NCI-H69 (cell line): ENCODE data around the gene ECM2.

Source experiments
- DNase-seq: peaks from one replicate; lab custom pipeline; 2025; lab: John Stamatoyannopoulos, UW

The ECM2 gene

GRCh38 chr9:92500725-92501124, 35.1 kb downstream of the ECM2 start:
- DNase-seq, result no peak

DNA sequence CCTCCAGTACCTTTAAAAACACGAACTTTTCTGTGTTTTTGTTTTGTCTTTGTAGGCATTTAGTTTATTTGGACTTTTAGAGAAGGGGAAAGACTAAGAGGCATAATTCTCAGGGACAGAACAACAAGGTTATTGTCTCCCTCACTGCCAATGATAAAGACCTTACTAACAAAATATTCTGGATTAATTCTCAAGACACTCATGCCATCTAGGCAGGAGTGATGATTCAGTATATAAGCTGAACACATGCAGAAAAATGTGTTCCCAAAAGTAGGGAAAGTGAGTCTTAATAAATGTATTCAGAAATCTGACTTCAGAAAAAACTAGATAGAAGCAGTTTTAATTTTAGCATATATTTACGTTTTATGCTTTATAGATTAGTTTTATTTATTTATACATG, 36.1 kb downstream of the ECM2 start:
- DNase-seq, result no peak

- no peak for DNase-seq
Measured at GRCh38 chr9:92496396-92497176, 39.2 kb downstream of the ECM2 start.

DNA sequence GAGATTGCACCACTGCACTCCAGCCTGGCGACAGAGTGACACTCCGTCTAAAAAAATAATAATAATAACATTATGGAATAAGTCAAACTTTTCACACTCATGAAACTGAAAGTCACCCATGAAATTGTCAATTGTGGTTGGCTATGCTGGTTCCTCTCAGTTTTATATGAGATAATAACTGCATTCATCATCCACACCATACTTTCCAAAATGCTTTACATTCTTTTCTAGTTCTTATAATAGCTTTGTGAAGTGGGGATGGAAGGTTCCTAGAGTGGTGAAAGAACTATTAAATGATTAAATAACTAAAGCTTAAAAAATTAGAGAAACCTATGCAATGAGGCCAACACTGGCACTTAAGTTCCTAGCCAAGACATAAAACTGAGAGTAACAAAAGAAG, 40.9 kb downstream of the ECM2 start:
- no peak for DNase-seq

GRCh38 chr9:92493749-92494387, 41.9 kb downstream of the ECM2 start:
- DNase-seq, result no peak

DNA sequence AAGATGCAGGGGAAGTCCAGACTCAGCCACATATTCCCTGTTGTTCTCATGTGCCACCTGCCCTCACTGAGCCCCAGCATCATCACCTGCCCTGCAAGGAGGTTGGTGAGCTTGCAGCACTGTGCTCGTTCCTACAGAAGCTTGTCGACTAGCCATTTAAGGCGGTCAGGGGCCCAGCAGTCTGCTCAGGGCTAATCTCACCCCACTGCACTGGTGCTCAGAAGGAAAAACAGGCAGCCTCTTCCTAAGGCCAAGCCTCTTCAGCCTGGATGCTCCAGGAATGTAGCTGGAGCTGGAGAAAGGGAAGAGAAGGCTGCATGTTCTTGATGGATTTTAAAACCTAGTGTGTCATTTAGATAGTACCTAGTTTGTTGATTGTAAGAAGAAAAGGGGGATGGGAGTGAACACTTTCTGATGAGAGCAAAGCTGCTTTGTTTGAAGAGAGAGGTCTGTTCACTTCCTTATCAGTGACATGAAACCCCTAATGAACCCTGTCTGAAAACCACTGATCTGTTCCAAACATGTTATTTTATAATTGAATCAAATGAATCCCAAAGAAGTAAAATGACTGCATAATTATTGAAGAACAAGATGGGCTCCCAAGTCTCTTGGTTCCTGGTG, 42.9 kb downstream of the ECM2 start:
- peak; percentile 45 for DNase-seq

DNA sequence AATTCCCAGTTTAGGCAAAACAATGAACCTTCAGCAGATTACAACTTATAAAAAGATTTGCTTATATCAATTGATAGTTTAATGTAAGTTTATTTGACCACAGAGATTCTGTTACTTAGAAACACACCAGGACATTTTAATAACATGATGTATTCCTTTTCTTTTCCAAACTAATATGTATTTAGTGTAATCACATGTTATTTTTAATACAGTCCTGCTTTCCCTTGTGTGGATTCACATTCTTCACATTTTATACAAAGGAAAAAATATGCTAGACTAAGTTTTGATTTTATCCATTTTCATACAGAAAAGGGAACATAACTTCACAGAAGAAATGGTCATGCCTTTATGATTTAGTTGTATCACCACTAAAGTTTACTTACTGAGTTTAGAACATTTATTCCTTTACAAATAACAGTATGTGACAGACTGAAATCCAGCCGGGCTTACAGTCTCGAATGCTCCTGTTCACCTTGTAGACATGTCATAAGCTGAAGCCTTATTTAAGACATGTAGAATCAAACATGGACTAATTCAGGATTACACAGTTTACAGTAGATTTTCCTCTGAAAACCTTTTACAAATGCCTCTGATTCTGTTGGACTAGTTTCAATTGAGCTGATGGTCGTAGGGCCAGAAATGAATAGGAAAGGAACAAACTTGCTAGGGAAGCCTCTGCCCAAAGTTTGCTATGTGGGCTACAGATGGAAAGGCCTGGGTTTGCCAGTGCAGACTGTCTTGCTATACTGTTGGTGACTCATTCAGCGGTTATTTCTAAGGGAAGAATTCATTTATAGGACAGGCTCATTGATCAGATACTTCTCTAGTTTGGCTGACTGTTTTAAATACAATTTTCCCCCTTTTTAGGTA, 46.9 kb downstream of the ECM2 start:
- no peak for DNase-seq

DNA sequence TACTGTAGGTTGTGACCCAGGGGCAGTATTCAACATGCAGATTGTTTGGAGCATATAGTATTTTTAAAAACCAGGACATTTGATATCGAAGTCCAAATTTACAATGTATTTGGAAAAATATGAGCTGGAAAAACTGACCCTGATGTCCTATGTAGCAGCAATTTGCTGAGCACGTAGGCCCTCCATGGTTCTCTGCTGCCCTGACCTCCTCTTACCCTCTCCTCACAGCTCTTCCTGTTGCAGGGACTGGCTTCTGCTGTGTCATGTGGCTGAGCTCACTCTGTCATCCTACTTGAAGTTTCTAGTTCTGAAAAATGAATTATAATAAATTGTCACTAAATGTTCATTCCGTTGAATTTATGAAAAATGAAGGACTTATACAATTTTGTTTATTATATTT, 49.4 kb downstream of the ECM2 start:
- no peak for DNase-seq

GRCh38 chr9:92484563-92484962, 51.2 kb downstream of the ECM2 start:
- no peak for DNase-seq

- DNase-seq, result no peak
Measured at GRCh38 chr9:92483627-92484545, 51.9 kb downstream of the ECM2 start.

- DNase-seq, result no peak
Measured at GRCh38 chr9:92482805-92483204, 53.0 kb downstream of the ECM2 start.

DNA sequence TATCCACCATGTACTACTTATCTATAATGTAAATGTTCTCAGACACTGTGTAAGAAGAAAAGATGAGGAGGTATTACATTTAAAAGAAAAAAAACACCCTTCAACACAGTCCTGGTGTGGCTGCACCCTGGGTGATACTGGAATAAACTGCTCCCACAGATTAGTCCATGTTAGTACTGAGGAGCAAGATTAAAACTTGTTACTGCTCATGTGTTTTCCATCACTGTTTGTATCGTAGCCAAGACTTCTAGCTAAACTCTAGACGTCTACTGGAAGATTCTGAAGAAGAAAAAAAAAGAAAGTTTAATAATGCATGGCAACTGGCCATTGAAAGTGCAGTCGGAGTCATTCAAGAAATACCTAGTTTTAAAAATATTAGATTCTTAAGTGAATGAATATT, 53.5 kb downstream of the ECM2 start, which contains the start of gene ASPN:
ASPN (minus strand) TSS at position 178 of the 400 bp plus-strand sequence.
- DNase-seq, result no peak

- DNase-seq, result peak; percentile 49
Measured at GRCh38 chr9:92480986-92481633, 54.7 kb downstream of the ECM2 start.

- DNase-seq, result peak; percentile 21
Measured at GRCh38 chr9:92480291-92480771, 55.5 kb downstream of the ECM2 start.

- no peak for DNase-seq
Measured at GRCh38 chr9:92479346-92479745, 56.4 kb downstream of the ECM2 start.

GRCh38 chr9:92478783-92479182, 57.0 kb downstream of the ECM2 start:
- no peak for DNase-seq

- DNase-seq, result peak; percentile 52
Measured at GRCh38 chr9:92476962-92477361, 58.8 kb downstream of the ECM2 start.

GRCh38 chr9:92474587-92474986, 61.2 kb downstream of the ECM2 start:
- no peak for DNase-seq

- DNase-seq, result peak; percentile 64
Measured at GRCh38 chr9:92468206-92468605, 67.6 kb downstream of the ECM2 start.

DNA sequence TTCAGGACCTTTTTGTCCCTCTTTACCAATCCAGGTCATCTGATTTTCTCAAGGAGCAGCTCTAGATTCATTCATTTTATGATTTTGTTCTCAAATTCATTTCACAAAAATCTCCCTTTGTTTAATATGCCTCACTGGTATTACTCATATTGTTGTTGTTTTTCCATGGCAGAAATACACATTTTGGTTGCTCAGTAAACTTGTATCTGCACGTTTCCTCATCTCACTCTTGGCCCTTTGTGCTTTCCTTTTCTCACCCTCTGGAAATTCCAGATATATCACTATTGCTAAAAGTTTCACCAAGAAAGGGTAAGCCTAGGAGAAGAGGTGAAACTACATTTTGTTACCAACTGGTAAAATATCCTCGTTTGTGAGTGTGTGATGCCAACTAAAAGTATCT, 68.3 kb downstream of the ECM2 start:
- DNase-seq, result no peak
